ENCODE measurements around the gene TRAF3IP1. TPM values are rescaled to one million over a fixed set of nuclear protein-coding genes. Genes with fewer than 3 reads are reported as not detected.

Gene TRAF3IP1
- total RNA-seq, 1 donor from 2014 or later = 15.1 TPM

- no peaks in the 10 kb centered on the region for H3K36me3 Mint-ChIP-seq (ENCODE audit: low read depth)
- peaks cover 3% of the 10 kb centered on the region for H3K27me3 Mint-ChIP-seq (ENCODE audit: low read depth)
- peak overlapping the region; percentile 81 for H3K4me3 Mint-ChIP-seq (ENCODE audit: unreplicated experiment)
- DNase-seq (ENCODE audit: low spot score) = peak; percentile 53
- no peak for TF ChIP-seq CTCF (IDR thresholded peaks at IDR 0.05)
- no peak overlapping the region for H3K27ac Mint-ChIP-seq (ENCODE audit: unreplicated experiment)
- peaks cover 35% of the 10 kb centered on the region for H3K4me1 Mint-ChIP-seq (ENCODE audit: low read depth)
- H3K9me3 Mint-ChIP-seq (ENCODE audit: low read depth) = no peaks in the 10 kb centered on the region
Measured at GRCh38 chr2:238289574-238289973, 30.7 kb upstream of the TRAF3IP1 start.

GRCh38 chr2:238290091-238290509, 30.2 kb upstream of the TRAF3IP1 start:
- Mint-ChIP-seq H3K4me1 (ENCODE audit: low read depth) (peaks cover 33% of the 10 kb centered on the region), H3K9me3 (ENCODE audit: low read depth) (no peaks in the 10 kb centered on the region), H3K27me3 (ENCODE audit: low read depth) (peaks cover 8% of the 10 kb centered on the region), H3K27ac (ENCODE audit: unreplicated experiment) (no peak overlapping the region), H3K4me3 (ENCODE audit: unreplicated experiment) (peak overlapping the region; percentile 25), H3K36me3 (ENCODE audit: low read depth) (no peaks in the 10 kb centered on the region)
- no peak for TF ChIP-seq CTCF (IDR thresholded peaks at IDR 0.05)
- DNase-seq (ENCODE audit: low spot score) = peak; percentile 57

- peak; percentile 79 for DNase-seq (ENCODE audit: low spot score)
- TF ChIP-seq CTCF (IDR thresholded peaks at IDR 0.05) = no peak
- no peak overlapping the region for H3K27ac Mint-ChIP-seq (ENCODE audit: unreplicated experiment)
- no peaks in the 10 kb centered on the region for H3K9me3 Mint-ChIP-seq (ENCODE audit: low read depth)
- H3K27me3 Mint-ChIP-seq (ENCODE audit: low read depth) = peaks cover 13% of the 10 kb centered on the region
- no peak overlapping the region for H3K4me3 Mint-ChIP-seq (ENCODE audit: unreplicated experiment)
- peaks cover 25% of the 10 kb centered on the region for H3K4me1 Mint-ChIP-seq (ENCODE audit: low read depth)
- no peaks in the 10 kb centered on the region for H3K36me3 Mint-ChIP-seq (ENCODE audit: low read depth)
Measured at GRCh38 chr2:238290715-238291549, 29.4 kb upstream of the TRAF3IP1 start.

GRCh38 chr2:238291550-238292281, 28.6 kb upstream of the TRAF3IP1 start:
- no peak for TF ChIP-seq CTCF (IDR thresholded peaks at IDR 0.05)

GRCh38 chr2:238294046-238294392, 26.3 kb upstream of the TRAF3IP1 start:
- no peak overlapping the region for H3K27ac Mint-ChIP-seq (ENCODE audit: unreplicated experiment)
- H3K4me1 Mint-ChIP-seq (ENCODE audit: low read depth) = peaks cover 5% of the 10 kb centered on the region
- H3K4me3 Mint-ChIP-seq (ENCODE audit: unreplicated experiment) = no peak overlapping the region

More at GRCh38 chr2:238291550-238292281, 28.6 kb upstream of the TRAF3IP1 start:
- DNase-seq (ENCODE audit: low spot score) = peak; percentile 60
- Mint-ChIP-seq H3K36me3 (ENCODE audit: low read depth) (no peaks in the 10 kb centered on the region), H3K27ac (ENCODE audit: unreplicated experiment) (no peak overlapping the region), H3K27me3 (ENCODE audit: low read depth) (peaks cover 15% of the 10 kb centered on the region), H3K4me3 (ENCODE audit: unreplicated experiment) (no peak overlapping the region), H3K9me3 (ENCODE audit: low read depth) (no peaks in the 10 kb centered on the region), H3K4me1 (ENCODE audit: low read depth) (peaks cover 17% of the 10 kb centered on the region)

More at GRCh38 chr2:238294046-238294392, 26.3 kb upstream of the TRAF3IP1 start:
- TF ChIP-seq CTCF (IDR thresholded peaks at IDR 0.05) = no peak
- Mint-ChIP-seq H3K36me3 (ENCODE audit: low read depth) (no peaks in the 10 kb centered on the region), H3K9me3 (ENCODE audit: low read depth) (no peaks in the 10 kb centered on the region), H3K27me3 (ENCODE audit: low read depth) (peaks cover 24% of the 10 kb centered on the region)
- peak; percentile 69 for DNase-seq (ENCODE audit: low spot score)
